GM19043 (cell line): Measurements from ENCODE around the gene ZNF133.

Source experiments
- ATAC-seq: cut with Tn5 transposase; IDR thresholded peaks from one replicate; pipeline ENCODE4 v1.9.1; 2021; ENCODE audit warnings: low read depth; ENCODE audit not compliant: unreplicated experiment

The ZNF133 gene

DNA sequence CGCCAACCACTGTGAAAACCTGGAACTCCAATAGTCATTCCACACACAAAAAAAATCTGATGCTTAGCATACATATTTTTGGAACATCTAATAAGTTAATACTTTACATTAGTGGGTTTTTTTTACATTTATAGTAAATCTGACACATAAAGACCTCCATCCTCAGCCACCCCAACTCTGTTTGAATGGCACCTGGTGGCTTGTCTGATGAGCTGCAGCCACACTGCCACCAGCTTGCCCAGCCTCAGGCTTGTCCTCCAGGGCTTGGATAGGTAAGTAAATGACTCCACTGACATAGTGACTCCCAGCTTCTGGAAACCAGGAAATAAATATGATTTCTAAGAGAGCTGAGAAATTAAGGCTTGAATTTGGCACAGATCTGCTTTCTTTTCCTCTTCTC, 71.5 kb downstream of the ZNF133 start:
- ATAC-seq: no peak

- ATAC-seq: no peak
Measured at GRCh38 chr20:18360635-18361034, 72.3 kb downstream of the ZNF133 start.

DNA sequence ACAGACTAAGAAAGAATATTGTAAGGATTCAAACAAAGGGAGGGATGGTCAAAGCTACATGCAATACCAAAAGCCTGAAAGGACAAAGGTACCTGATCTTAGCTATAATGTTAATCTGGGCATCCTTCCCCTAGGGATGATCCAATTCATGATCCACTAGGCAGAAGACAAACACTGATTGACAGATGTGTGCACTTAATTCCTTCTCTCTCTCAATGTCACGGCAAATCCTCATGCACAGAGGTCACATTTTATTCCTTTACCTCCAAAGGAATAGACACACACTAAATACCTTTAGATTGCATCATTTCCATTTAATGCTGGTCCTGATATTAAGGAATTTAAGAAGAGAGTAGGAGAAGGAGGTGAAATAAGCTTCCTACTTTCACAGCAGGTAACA, 73.4 kb downstream of the ZNF133 start:
- no peak for ATAC-seq

DNA sequence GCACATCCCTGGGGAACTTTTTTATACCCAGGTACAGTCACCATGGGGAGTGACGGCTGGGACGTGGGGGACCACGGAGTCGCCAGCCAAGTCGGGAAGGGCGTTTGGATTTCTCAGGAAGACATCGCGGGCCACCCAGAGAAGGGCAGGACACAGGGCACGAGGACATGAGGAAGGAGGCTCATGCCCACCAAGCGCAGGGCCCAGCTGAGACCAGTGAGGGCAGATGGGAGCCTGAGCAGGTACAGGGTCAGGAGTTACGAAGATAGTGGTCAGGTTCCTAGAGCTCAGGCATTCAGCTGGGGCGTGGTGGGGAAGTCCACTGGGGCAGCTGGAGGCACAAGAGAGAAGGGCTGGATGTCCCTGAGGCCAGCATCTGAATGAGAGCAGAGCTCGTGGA, 74.6 kb downstream of the ZNF133 start:
- ATAC-seq: no peak

DNA sequence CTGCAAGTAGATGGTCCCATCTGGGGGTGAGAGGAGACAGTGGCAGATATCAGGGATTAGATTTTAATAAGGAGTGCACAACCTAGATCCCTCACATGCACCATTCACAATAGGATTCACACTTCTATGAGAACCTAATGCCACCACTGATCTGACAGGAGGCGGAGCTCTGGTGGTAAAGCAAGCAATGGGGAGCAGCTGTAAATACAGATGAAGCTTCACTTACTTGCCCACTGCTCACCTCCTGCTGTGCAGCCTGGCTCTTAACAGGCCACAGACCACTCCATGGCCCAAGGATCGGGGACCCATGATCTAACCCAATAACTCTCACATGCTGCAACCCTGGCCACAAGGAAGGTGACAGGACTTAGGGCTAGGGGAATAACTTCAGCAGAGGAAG, 75.4 kb downstream of the ZNF133 start:
- ATAC-seq: no peak

GRCh38 chr20:18364768-18365167, 76.4 kb downstream of the ZNF133 start:
- ATAC-seq: no peak
